ENCODE data around the gene PLXND1.

- TF ChIP-seq EZH2 (IDR thresholded peaks at IDR 0.05; ENCODE audit: borderline replicate concordance, low read depth, low read length, severe bottlenecking) = no peak
- TF ChIP-seq, protein P1, sequence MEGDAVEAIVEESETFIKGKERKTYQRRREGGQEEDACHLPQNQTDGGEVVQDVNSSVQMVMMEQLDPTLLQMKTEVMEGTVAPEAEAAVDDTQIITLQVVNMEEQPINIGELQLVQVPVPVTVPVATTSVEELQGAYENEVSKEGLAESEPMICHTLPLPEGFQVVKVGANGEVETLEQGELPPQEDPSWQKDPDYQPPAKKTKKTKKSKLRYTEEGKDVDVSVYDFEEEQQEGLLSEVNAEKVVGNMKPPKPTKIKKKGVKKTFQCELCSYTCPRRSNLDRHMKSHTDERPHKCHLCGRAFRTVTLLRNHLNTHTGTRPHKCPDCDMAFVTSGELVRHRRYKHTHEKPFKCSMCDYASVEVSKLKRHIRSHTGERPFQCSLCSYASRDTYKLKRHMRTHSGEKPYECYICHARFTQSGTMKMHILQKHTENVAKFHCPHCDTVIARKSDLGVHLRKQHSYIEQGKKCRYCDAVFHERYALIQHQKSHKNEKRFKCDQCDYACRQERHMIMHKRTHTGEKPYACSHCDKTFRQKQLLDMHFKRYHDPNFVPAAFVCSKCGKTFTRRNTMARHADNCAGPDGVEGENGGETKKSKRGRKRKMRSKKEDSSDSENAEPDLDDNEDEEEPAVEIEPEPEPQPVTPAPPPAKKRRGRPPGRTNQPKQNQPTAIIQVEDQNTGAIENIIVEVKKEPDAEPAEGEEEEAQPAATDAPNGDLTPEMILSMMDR (IDR thresholded peaks at IDR 0.05; ENCODE audit: borderline replicate concordance, extremely low read depth, low read length, poor library complexity, severe bottlenecking) = no peak
These were observed 23.7 kb downstream of the PLXND1 start for GRCh38 chr3:129582799-129583198.
